Activated CD8-positive, alpha-beta memory T cell treated with anti-CD3 and anti-CD28 coated beads for 4 hours (primary cell): ENCODE results near the gene SLC25A6.
"Not testable (repeated sequence)": the region's sequence is repeated elsewhere in the genome, so short reads cannot be mapped to it uniquely, and the experiment has no call there.

Experiments used
- DNase-seq, 2 donors: peaks; one replicate each; pipeline ENCODE4 v3.0.0-alpha.2; 2020; ENCODE audit warnings: low read depth in 2 of 2

Gene SLC25A6

GRCh38 chrX:1389993-1390285 lies 2.0 kb downstream of the SLC25A6 start:
- no peak for DNase-seq

GRCh38 chrX:1389181-1389992 lies 2.5 kb downstream of the SLC25A6 start:
- DNase-seq, result no peak

GRCh38 chrX:1388651-1389050 lies 3.3 kb downstream of the SLC25A6 start:
- DNase-seq, result no peak

GRCh38 chrX:1387141-1387776 lies 4.7 kb downstream of the SLC25A6 start:
- no peak for DNase-seq

- DNase-seq, result no peak
Measured at GRCh38 chrX:1386338-1387127, 5.4 kb downstream of the SLC25A6 start.

- no peak for DNase-seq
Measured at GRCh38 chrX:1385253-1386223, 6.4 kb downstream of the SLC25A6 start.

GRCh38 chrX:1384658-1385252 lies 7.2 kb downstream of the SLC25A6 start:
- DNase-seq, result no peak

GRCh38 chrX:1380672-1381233 lies 11.2 kb downstream of the SLC25A6 start:
- no peak for DNase-seq

GRCh38 chrX:1378306-1378759 lies 13.6 kb downstream of the SLC25A6 start:
- no peak for DNase-seq

GRCh38 chrX:1368385-1368698 lies 23.6 kb downstream of the SLC25A6 start:
- DNase-seq, result no peak

GRCh38 chrX:1366363-1366762 lies 25.6 kb downstream of the SLC25A6 start:
- not testable (repeated sequence) for DNase-seq

GRCh38 chrX:1361910-1362309 lies 30.0 kb downstream of the SLC25A6 start:
- no peak for DNase-seq

- no peak for DNase-seq
Measured at GRCh38 chrX:1361275-1361674, 30.6 kb downstream of the SLC25A6 start.

GRCh38 chrX:1360171-1360570 lies 31.7 kb downstream of the SLC25A6 start:
- DNase-seq, result no peak

- DNase-seq, result no peak
Measured at GRCh38 chrX:1359477-1359873, 32.4 kb downstream of the SLC25A6 start.

GRCh38 chrX:1358793-1359476 lies 33.0 kb downstream of the SLC25A6 start:
- no peak for DNase-seq

- DNase-seq, result no peak
Measured at GRCh38 chrX:1357993-1358392, 33.9 kb downstream of the SLC25A6 start.

GRCh38 chrX:1355131-1356046 lies 36.5 kb downstream of the SLC25A6 start:
- no peak for DNase-seq
